ENCODE measurements around the gene FIZ1. TPM values are rescaled to one million over a fixed set of nuclear protein-coding genes. Genes with fewer than 3 reads are reported as not detected.
A peak's percentile ranks its signal among the peaks of the same experiment; 100 is the strongest.

Gene FIZ1
- total and polyA plus RNA-seq, 2 experiments from 2014 or later = 5.4 to 10.1 TPM

DNA sequence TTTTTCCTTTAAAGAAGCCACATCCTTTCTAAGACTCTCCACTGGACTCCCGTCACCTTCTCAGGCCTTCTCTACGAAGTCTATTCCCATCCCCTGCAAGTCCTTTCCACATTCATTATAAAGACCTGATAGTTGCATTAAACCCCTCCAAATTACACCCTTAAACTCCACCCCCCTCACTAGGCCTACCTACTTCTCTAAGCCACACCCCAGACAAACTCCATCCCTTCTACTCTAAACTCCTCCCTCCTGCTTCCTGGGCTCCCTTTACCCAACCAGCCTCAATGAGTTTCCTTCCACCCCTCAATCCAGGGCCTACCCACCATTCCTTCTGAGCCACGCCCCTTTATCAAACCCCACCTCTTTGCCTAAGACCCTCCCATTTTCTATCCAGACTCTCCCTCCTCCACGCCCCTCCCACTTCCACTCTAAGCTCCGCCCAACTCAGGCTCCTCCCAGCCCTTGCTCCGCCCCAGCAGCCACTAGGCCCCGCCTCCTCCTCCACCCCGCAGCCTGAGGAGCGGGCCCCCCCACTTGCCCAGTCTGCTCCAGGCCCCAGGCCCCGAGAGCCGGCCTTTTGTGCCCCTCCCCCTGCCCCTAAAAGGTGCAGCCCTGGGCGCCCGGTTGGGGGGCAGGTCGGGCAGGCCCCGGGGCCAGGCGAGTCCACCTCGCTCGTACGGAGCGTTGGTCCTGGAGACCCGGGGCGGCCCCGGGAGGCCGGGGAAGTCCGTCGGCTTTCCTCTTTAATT, 424 bp downstream of the FIZ1 start:
- H3K27me3 ChIP-seq (ENCODE audit: insufficient read depth) = no peaks in the 10 kb centered on the region
- Mint-ChIP-seq H3K36me3 (ENCODE audit: low read depth) (peaks cover 30% of the 10 kb centered on the region), H3K4me3 (peak overlapping the region; percentile 99), H3K27ac (peak overlapping the region; percentile 100), H3K4me1 (peaks cover 27% of the 10 kb centered on the region), H3K9me3 (peaks cover 6% of the 10 kb centered on the region), H3K27me3 (ENCODE audit: insufficient read depth, low read depth, poor library complexity) (peaks cover 26% of the 10 kb centered on the region)
- H3K9me2 ChIP-seq (ENCODE audit: insufficient read depth) = no peaks in the 10 kb centered on the region
- no peak for TF ChIP-seq ETS1 (IDR thresholded peaks at IDR 0.05)
- no peak for TF ChIP-seq EZH2 (IDR thresholded peaks at IDR 0.05; ENCODE audit: low read depth, unreplicated experiment)
- peak; percentile 45; the same call in 1 of the 2 replicates for TF ChIP-seq POLR2AphosphoS5 (IDR thresholded peaks at IDR 0.05; ENCODE audit: low read depth)
- H3K36me3 ChIP-seq (ENCODE audit: insufficient read depth) = 0 out of 2 replicates have a peak, but pooled peaks cover 3% of the 10 kb centered on the region
- no peaks in the 10 kb centered on the region; the same call in 1 of the 2 replicates for H3K79me2 ChIP-seq (replicated peaks; ENCODE audit: insufficient read depth)
- DNase-seq (ENCODE audit: low spot score) = peak; percentile 98
- H3K27ac ChIP-seq (ENCODE audit: low read depth) = peak overlapping the region; percentile 94
- H3K4me1 ChIP-seq (ENCODE audit: insufficient read depth) = peaks cover 14% of the 10 kb centered on the region
- no peaks in the 10 kb centered on the region for H4K20me1 ChIP-seq (replicated peaks; ENCODE audit: insufficient read depth)
- H2AFZ ChIP-seq = no peak overlapping the region
- H3K4me2 ChIP-seq = peak overlapping the region; percentile 61; the same call in 1 of the 2 replicates
- peak; percentile 77 for ATAC-seq
- H3F3A ChIP-seq (replicated peaks; ENCODE audit: low read depth) = peaks cover 17% of the 10 kb centered on the region
- peak overlapping the region; percentile 58 for H3K4me3 ChIP-seq

DNA sequence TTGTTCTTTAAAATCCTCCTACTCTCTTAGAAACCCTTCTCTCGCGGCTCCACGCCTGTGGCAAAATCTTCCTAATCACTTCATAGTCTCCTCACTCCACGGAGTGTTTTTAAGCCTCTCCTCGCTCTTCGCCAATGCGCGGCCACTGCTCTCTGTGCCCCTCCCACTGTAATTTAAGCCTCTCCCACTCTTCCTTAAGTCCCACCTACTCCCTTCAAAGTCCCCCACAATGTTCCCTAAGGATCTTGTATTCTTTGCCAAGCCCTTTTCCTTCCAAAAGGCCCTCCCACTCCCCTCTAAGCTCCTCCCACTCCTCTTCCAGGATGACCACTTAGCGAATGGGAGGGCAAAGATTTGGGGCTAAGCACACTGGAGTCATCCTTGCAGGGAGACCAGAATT, 1.3 kb downstream of the FIZ1 start:
- Histone ChIP-seq H3K4me1 (ENCODE audit: insufficient read depth) (peaks cover 9% of the 10 kb centered on the region), H3K79me2 (replicated peaks; ENCODE audit: insufficient read depth) (no peaks in the 10 kb centered on the region; the same call in 1 of the 2 replicates), H3F3A (replicated peaks; ENCODE audit: low read depth) (peaks cover 18% of the 10 kb centered on the region), H3K36me3 (ENCODE audit: insufficient read depth) (0 out of 2 replicates have a peak, but pooled peaks cover 3% of the 10 kb centered on the region), H3K9me2 (ENCODE audit: insufficient read depth) (no peaks in the 10 kb centered on the region), H3K4me2 (peak overlapping the region; percentile 16; the same call in 1 of the 2 replicates), H4K20me1 (replicated peaks; ENCODE audit: insufficient read depth) (no peaks in the 10 kb centered on the region), H3K27ac (ENCODE audit: low read depth) (no peak overlapping the region), H2AFZ (no peak overlapping the region), H3K27me3 (ENCODE audit: insufficient read depth) (no peaks in the 10 kb centered on the region), H3K4me3 (peak overlapping the region; percentile 22; the same call in 1 of the 2 replicates)
- peaks cover 3% of the 10 kb centered on the region; the same call in 2 of the 3 replicates for H3K9me3 Mint-ChIP-seq
- H3K4me1 Mint-ChIP-seq = peaks cover 24% of the 10 kb centered on the region
- TF ChIP-seq ZNF114 (CRISPR knock-in tag; IDR thresholded peaks at IDR 0.05) (no peak), POLR2AphosphoS5 (IDR thresholded peaks at IDR 0.05; ENCODE audit: low read depth) (0 out of 2 replicates have a peak, but pooled peaks have one; percentile 26)
- peak overlapping the region; percentile 99 for H3K4me3 Mint-ChIP-seq
- H3K27ac Mint-ChIP-seq = peak overlapping the region; percentile 91
- ATAC-seq = peak; percentile 24
- peaks cover 33% of the 10 kb centered on the region for H3K36me3 Mint-ChIP-seq (ENCODE audit: low read depth)
- H3K27me3 Mint-ChIP-seq (ENCODE audit: insufficient read depth, low read depth, poor library complexity) = peaks cover 19% of the 10 kb centered on the region
- DNase-seq (ENCODE audit: low spot score) = peak; percentile 88

DNA sequence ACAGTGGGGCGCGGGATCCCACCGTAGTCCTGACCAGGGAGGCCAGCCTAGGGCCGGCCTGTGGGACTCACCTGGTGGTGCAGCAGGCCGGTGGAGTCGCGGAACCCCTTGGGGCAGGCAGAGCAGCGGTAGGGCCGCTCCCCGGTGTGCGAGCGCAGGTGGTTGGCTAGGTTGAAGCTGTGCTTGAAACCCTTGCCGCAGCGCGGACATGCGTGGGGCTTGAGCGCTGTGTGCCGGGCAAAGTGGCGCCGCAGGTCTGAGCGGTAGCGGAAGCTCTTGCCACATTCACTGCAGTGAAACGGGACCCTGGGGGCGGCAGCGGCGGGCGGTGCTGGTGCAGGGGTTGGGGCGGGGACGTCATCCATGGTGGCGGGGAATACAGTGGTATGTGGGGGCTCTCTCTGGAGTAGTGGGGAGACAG, 1.8 kb downstream of the FIZ1 start:
- Mint-ChIP-seq H3K4me3 (no peak overlapping the region), H3K36me3 (ENCODE audit: low read depth) (peaks cover 33% of the 10 kb centered on the region), H3K4me1 (peaks cover 24% of the 10 kb centered on the region), H3K27ac (no peak overlapping the region), H3K9me3 (peaks cover 3% of the 10 kb centered on the region; the same call in 2 of the 3 replicates), H3K27me3 (ENCODE audit: insufficient read depth, low read depth, poor library complexity) (peaks cover 16% of the 10 kb centered on the region)
- Histone ChIP-seq H4K20me1 (replicated peaks; ENCODE audit: insufficient read depth) (no peaks in the 10 kb centered on the region), H3K79me2 (replicated peaks; ENCODE audit: insufficient read depth) (no peaks in the 10 kb centered on the region; the same call in 1 of the 2 replicates), H3K4me1 (ENCODE audit: insufficient read depth) (peaks cover 9% of the 10 kb centered on the region), H3K36me3 (ENCODE audit: insufficient read depth) (0 out of 2 replicates have a peak, but pooled peaks cover 3% of the 10 kb centered on the region), H3K27ac (ENCODE audit: low read depth) (no peak overlapping the region), H3K9me2 (ENCODE audit: insufficient read depth) (no peaks in the 10 kb centered on the region), H3K4me2 (no peak overlapping the region), H3K27me3 (ENCODE audit: insufficient read depth) (peaks cover 2% of the 10 kb centered on the region; the same call in 1 of the 2 replicates), H3F3A (replicated peaks; ENCODE audit: low read depth) (peaks cover 18% of the 10 kb centered on the region), H2AFZ (no peak overlapping the region), H3K4me3 (no peak overlapping the region)
- DNase-seq (ENCODE audit: low spot score) (no peak), ATAC-seq (no peak)
- TF ChIP-seq EZH2 (IDR thresholded peaks at IDR 0.05; ENCODE audit: low read depth, unreplicated experiment) (no peak), ZNF114 (CRISPR knock-in tag; IDR thresholded peaks at IDR 0.05) (no peak), JUNB (IDR thresholded peaks at IDR 0.05; ENCODE audit: unreplicated experiment) (no peak), ETS1 (IDR thresholded peaks at IDR 0.05) (no peak), EZH2phosphoT487 (IDR thresholded peaks at IDR 0.05; ENCODE audit: unreplicated experiment) (no peak), REST (IDR thresholded peaks at IDR 0.05; ENCODE audit: unreplicated experiment) (no peak), STAT1 (IDR thresholded peaks at IDR 0.05; ENCODE audit: unreplicated experiment) (no peak), CTCF (conservative IDR thresholded peaks at IDR 0.05; ENCODE audit: low read depth in 2 of 2) (no peak)
